ENCODE data around the gene OGFR.

OGFR gene, protein sequence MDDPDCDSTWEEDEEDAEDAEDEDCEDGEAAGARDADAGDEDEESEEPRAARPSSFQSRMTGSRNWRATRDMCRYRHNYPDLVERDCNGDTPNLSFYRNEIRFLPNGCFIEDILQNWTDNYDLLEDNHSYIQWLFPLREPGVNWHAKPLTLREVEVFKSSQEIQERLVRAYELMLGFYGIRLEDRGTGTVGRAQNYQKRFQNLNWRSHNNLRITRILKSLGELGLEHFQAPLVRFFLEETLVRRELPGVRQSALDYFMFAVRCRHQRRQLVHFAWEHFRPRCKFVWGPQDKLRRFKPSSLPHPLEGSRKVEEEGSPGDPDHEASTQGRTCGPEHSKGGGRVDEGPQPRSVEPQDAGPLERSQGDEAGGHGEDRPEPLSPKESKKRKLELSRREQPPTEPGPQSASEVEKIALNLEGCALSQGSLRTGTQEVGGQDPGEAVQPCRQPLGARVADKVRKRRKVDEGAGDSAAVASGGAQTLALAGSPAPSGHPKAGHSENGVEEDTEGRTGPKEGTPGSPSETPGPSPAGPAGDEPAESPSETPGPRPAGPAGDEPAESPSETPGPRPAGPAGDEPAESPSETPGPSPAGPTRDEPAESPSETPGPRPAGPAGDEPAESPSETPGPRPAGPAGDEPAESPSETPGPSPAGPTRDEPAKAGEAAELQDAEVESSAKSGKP

DNA sequence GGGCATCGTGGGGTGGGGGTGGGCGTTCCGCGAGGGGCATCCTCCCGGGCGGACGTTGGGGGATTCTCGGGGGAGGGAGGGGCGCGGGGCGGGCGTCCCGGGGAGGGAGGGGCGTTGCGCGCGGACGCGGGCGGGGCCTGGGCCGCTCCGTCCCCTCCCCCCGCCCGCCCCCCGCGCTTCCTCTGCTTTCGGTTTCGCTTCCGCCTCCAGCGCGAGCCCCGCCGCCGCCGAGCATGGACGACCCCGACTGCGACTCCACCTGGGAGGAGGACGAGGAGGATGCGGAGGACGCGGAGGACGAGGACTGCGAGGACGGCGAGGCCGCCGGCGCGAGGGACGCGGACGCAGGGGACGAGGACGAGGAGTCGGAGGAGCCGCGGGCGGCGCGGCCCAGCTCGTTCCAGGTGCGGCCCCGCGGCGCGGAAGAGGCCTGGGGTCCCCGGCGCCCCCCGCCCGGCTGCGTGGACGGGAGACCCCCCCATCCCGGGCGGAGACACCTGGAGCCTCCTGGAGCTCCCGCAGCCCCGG is at the start of gene OGFR:
Gene OGFR, plus strand, starts transcription at position 209 of the 528 bp plus-strand sequence. Its CDS starts 25 bp downstream, at position 234.
- DNase-seq, result peak; percentile 74

DNA sequence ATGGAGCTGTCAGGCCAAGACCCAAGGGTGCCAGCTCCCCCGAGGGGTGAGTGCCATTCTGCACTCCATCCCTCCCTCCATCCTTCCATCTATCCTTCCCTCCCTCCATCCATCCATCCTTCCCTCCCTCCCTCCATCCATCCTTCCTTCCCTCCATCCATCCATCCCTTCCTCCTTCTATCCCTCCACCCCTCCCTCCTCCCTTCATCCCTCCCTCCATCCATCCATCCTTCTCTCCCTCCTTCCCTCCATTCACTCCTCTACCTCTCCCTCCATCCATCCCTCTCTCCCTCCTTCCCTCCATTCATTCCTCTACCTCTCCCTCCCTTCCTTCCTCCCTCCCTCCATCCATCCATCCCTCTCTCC is 49.7 kb upstream of the OGFR start:
- no peak for DNase-seq

DNA sequence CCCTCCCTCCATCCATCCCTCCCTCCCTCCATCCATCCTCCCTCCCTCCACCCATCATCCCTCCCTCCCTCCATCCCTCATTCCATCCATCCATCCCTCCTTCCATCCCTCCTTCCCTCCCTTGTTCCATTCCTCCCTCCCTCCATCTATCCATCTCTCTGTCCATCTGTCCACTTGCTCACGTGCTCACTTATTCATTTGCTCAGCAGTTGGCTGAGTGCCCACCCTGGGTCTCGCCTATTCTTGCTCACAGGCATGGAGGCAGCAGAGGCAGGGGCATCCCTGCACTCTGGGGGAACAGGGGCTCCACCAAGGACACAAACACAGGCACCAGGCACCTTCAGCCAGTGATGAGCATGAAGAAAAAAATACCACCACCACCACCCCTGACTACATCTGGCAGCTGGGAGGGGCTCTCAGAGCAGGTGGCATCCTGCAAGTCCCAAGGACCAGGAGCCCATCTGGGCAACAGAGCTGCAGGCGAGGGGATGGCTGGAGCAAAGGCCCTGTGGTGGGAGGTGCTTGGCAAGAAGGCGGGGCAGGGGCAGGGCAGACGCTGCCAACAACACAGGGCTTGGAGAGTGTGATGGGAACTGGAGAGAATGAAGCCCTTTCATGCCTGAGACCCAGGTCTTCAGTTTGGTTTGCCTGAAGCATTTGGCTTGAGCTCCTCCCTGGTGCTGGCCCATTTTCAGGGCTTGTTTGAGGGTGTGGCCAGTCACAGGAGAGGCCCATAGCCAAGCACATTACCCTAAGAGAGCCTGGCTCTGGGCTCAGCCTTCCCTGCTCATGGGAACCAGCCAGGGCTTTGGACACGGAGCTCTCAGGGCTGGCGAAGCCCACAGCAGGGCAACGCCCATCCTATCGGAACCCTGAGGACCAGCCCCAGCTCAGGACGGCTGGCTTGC is 48.6 kb upstream of the OGFR start:
- no peak for DNase-seq

DNA sequence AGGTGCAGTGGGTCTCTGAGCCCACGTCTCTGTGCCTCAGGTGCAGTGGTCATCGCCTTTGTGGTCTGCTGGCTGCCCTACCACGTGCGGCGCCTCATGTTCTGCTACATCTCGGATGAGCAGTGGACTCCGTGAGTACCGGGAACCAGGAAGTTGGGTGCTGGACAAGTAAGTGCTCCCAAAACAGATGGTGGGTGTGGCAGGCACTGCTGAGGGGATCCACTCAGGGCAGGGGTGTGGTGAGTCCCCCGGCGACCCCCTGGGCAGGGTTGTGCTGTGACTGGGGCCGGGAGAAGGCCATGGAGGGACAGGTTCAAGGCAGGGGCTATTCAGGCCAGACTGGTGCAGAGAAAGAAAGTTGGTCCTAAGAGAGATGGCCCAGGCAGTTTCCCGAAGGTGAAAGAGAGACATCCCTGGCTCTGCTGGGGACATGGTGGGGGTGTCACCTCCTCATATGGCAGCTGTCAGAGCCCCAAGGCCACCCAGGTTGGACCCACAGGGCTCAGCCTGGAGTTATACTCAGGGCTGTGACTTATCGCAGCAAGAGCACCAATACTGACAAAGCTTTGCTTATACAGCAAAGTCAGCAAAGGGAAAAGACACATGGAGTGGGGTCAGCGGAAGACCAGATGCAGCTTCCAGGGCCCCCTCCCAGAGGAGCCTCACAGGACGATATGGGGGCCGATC is 46.3 kb upstream of the OGFR start:
- DNase-seq, result no peak

DNA sequence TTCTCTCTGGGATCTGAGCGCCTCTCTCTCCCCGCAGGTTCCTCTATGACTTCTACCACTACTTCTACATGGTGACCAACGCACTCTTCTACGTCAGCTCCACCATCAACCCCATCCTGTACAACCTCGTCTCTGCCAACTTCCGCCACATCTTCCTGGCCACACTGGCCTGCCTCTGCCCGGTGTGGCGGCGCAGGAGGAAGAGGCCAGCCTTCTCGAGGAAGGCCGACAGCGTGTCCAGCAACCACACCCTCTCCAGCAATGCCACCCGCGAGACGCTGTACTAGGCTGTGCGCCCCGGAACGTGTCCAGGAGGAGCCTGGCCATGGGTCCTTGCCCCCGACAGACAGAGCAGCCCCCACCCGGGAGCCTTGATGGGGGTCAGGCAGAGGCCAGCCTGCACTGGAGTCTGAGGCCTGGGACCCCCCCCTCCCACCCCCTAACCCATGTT is 44.6 kb upstream of the OGFR start:
- DNase-seq, result no peak

DNA sequence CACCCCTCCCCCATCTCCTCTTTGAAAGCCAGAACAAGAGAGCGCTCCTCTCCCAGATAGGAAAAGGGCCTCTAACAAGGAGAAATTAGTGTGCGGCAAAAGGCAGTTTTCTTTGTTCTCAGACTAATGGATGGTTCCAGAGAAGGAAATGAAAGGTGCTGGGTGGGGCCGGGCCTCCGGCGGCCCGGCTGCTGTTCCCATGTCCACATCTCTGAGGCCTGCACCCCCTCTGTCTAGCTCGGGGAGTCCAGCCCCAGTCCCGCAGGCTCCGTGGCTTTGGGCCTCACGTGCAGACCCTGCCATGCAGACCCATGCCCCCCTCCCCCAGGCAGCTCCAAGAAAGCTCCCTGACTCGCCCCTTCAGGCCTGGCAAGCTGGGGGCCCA is 44.2 kb upstream of the OGFR start:
- no peak for DNase-seq

DNA sequence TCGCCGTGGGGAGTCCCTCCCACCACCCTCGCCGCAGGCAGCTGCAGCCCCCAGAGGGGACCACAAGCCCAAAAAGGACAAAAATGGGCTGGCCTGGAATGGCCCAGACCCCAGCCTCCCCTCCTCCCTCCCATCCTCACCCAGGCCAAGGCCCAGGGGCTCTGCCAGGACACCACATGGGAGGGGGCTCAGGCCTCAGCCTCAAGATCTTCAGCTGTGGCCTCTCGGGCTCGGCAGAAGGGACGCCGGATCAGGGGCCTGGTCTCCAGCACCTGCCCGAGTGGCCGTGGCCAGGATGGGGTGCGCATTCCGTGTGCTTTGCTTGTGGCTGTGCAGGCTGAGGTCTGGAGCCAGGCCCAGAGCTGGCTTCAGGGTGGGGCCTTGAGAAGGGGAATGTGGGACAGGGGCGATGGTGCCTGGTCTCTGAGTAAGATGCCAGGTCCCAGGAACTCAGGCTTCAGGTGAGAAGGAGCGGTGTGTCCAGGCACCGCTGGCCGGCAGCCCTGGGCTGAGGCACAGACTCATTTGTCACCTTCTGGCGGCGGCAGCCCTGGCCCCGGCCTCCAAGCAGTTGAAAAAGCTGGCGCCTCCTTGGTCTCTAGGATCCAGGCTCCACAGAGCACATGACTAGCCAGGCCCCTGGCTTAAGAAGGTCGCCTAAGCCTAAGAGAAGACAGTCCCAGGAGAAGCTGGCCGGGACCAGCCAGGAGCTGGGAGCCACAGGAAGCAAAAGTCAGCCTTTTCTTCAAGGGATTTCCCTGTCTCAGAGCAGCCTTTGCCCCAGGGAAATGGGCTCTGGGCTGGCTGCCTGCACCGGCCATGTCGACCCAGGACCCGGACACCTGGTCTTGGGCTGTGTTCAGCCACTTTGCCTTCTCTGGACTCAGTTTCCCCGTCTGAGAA is 43.5 kb upstream of the OGFR start:
- DNase-seq, result no peak

DNA sequence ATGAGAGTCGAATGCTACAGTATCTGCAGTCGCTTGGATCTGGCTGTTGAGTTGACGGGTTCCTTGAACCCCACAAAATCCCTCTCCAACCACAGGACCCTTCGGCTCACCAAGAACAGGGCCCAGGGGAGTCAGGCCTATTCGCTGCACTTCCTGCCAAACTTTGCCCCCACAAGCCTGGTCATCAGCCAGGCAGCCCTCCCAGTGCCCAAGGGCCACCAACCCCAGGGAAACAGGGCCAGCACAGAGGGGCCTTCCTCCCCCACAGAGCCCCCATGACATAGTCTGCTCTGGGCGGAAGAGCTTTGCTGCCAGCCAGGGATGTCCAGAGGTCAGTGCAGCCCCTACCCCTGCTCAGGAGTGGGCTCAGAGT is 42.9 kb upstream of the OGFR start:
- no peak for DNase-seq

DNA sequence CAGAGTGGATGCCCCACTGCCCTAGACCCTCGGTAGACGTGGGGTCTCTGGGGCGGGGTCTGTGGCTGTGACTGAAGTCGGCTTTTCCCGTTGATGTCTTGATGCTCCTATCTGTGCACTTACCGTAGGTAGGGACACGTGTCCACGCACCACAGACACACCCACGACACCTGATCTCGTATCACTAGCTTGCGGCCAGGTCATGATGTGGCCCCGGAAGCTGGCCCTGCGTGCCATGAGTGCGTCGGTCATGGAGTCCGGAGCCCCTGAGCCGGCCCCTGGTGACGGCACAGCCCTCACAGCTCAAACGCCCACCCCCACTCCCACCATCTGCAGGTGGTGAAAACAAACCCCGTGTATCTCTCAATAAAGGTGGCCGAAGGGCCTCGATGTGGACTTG is 42.3 kb upstream of the OGFR start:
- DNase-seq, result no peak

DNA sequence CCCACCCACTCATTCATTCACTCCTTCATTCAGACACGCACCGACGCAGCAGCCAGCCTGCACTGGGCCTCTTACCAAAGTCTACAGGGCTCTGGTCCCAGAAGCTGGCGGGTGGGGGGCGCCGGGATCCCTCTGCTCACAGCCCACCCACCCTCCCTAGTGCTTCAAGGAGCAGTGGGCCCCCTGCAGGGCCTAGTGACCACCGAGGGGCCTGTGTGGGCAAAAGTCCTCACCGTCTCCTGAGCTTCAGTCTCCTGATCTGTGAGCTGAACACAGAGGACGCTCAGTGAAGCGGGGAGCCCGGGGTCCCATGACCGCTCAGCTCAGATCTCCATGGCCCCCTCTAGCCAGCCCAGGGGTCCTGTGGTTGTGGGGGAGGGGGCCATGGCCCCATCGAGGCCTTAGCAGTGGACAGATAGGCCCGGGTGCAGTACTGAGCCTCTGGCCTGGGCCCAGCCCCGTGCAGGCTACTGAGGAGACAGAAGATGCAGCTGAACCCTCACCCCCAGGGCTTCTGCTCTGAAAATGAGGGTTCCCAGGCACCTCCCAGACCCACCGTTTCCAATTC is 41.8 kb upstream of the OGFR start:
- no peak for DNase-seq

DNA sequence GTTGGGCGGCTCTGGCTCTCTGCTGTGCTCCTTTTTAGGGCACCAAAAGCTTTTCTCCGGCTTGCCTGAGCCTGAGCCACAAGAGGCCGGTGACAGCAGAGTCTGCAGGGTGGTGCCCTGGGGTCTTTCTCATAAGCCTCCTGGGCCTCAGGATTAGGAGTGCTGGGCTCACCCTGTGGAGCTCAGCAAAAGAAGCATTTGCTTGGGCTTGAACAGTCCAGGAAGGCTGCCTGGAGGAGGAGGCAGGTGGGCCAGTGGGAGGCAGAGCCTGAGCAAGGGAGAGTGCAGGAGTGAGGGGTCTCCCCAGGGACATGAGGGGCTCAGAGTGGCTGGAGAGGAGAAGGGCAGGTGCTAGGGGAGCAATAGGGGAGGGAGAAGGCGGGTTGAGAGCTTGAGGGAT is 41.2 kb upstream of the OGFR start:
- no peak for DNase-seq

DNA sequence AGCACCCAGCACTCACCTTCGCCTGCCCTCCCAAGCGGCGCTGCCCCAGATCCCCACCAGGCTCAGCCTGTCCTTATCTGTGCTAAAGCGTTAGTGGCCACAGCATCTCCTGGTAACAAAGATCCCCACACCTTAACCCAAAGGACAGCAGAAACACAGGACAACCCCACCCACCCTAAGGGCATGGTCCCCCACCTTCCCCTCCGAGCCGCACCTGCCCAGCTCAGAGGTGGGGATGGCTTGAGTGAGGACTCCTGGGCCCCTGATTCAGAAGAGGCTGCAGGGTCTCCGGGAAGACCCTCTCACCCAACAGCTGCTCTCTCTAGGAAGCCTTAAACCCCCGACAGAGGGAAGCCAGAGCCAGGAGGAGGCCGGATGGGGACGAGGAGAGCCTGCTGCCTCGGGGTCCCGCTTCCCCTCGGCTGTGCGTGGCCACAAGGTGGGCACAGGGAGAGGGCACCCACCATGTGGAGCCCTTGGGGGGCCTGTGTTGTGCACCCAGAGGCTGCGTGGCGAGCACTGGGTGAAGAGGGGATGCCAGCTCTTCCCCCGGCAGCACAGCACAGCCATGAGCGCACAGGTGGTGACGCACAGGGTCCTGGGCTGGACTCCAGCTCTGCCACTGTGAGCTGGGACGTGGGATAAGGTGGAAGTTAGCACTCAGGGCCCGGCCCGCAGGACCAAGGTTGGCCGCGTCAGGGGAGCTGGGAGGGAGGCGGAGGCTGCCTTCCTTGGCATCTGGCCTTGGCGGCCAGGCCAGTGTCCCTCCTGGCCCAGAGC is 40.3 kb upstream of the OGFR start:
- DNase-seq, result no peak

DNA sequence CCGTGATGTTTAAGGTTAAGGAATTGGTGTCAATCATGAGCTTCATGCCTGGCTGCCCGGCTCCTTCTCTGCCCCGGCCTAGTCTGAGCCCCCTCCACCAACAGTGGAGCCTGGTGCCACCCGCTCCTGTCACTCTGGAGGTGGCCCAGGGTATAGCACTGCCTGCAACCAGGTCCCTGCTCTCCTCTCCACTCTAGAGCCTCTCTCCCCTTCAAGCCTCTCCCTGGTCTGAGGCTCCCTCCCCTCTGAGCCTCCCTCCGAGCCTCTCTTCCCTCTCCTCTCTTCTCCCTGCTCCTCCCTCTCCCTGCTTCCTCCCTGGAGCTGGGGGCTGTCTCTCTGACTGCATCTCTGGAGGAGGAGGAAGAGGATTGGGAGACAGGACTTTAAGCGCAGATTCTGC is 39.6 kb upstream of the OGFR start:
- DNase-seq, result no peak

DNA sequence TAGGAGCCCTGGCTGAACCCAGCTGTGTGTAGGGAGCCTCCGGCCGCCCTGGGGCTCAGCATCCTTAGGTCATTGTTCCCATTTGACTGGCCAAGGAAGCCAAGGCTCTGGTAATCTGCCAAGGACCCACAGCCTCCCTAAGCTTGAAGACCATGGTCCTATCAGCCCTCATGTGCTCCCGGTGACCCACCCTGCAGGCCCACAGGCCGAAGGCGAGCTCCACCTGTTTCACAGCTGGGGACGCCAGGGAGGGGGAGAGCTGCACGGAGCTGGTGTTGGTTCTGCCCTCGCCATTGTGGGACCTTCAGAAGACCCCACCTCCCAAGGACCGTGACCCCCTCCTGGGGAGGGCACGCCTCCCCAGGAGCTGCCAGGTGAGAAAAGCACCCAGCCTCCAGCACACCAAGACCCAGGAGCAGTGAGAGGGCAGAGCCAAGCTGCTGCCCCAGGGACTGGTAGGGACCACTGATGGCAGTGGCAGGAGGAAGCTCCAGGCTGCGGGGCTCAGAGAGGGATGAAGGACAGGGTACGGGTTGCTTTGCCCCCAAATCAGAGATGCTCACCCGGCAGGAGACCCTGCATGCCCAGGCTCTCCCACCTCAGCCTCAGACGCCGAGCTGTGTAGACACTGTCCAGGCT is 39.1 kb upstream of the OGFR start:
- DNase-seq, result no peak

DNA sequence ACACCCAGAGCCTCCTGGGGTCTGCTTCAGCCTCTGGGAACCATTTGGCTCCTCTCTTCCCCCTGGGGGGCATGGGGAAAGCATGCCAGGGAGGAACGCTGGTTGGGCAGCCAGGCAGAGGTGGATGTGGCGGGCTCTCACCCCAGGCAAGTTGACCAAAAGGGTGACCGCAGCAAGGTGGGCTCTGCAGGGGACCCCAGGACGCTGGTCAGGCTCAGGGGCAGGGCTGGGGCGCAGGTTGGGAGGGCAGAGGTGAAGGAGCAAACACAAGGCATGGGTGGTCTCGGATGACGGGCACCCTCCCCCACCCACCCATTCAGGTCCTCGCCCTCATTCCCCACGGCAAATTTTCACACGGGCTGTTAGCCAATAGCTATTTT is 38.6 kb upstream of the OGFR start:
- DNase-seq, result no peak

DNA sequence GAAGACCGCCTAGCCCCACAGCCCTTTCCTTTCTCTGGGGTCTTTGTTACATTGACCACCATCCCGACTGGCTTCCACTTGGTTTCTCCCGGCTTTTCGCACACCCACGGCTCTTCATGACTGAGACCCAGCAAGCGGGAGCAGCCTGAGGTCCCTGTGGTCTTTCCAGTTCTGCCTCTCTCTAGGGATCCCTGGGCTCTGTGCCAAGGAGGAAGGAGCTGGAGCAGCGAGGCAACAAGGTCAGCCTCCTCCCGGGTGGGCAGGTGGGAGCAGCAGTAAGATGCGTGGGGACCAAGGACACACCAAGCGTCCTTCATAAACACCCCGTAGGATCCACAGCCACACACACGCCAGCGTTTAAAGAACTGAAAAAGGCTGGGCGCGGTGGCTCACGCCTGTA is 37.9 kb upstream of the OGFR start:
- DNase-seq, result no peak

DNA sequence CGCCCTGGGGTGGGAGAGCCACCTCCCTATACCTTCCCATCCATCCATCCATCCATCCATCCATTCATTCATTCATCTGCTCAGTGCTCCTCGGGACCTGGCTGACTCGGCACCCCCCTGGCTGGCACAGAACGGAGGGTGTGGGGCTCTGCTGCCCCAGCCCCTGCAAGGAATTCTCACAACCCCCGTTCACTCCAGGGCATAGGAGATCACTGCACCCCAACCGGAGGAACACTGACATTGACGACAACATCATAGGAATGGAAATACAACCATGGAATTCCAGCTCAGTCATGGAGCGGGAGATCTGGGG is 36.4 kb upstream of the OGFR start:
- no peak for DNase-seq

DNA sequence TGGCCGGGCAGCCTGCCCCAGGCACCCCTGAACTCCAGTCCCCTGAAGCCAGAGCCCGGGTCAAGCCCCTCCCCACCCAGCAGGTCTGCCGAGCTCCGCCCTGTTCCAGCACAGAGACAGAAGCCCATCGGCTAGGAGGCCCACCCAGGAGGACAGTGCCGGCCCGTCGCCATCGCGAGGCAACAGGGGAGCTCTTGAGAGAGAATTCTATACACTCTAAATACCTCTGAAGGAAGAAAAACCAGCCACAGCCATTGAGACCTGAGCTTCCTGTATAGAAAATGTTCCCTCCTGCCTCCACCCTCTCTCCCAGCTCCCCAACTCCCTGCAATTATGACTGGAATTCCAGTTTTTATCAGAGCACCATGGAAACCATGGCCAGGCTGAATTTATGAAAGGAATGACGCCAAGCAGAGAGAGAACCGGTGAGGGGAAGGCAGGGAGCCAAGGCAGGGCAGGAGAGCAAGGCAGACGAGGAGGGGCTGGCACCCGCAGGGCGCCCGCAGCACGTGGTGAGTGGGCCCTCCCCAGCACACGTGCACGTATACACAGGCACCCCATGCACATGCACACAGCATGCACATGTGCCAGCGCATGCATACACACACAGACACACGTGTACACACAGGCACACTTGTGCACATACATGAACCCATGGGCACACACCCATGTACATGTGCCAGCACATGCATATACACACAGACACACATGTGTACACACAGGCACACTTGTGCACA is 35.9 kb upstream of the OGFR start:
- no peak for DNase-seq

DNA sequence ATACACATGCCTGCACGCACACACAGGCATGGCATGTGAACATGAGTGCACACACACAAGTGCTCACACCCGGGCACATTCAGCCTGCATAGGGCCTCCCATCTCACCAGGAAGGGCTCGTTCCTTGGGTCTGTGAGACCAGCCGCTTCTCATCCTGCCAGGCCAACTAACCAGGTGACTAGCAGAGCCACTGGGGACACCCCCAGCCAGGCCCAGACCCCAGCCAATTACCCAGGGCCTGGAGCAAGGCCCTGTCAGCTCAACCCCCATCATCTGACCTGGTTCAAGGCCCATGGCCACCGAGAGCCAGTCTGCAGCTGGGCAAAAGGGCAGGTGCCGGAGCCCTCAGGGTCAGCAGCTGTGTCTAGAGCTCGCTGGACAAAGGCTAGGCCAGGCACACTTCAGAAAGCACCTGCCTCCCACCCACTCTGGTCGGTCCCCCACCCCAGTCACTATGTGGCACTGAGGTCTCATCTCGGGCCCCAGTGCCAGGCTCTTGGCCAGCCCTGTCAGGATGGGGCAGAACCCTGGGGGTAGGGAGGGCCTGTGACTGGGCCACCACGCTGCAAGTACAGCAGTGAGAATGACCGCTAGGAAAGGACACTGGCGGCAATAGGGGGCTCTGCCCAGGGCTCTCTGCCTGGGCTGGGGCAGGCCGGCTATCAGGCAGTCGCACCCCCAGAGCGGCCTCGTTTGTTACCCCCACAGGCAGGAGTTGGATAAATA is 35.1 kb upstream of the OGFR start:
- DNase-seq, result no peak

All from hematopoietic multipotent progenitor cell treated with erythropoietin and hydrocortisone succinate and interleukin-3 and kit ligand, for 6 days (in vitro differentiated cells).